Hepatocyte (in vitro differentiated cells): ENCODE measurements around the gene KRTAP5-10.

ENCODE experiments used
- EZH2phosphoT487 ChIP-seq: fragments of 200-600 bp; sonication (generic); IDR thresholded peaks from one replicate; pipeline ENCODE4 v1.6.1; 2018; ENCODE audit warnings: antibody characterized with exemption, mild to moderate bottlenecking, low read depth, moderate library complexity; ENCODE audit not compliant: unreplicated experiment, severe bottlenecking
- TF ChIP-seq, protein P1 (sequence below): fragments of 200-600 bp; sonication (generic); IDR thresholded peaks from 2 replicates; pipeline ENCODE4 v1.5.1; 2016; ENCODE audit warnings: antibody characterized with exemption, mild to moderate bottlenecking; ENCODE audit not compliant: poor library complexity

- TF ChIP-seq EZH2phosphoT487 = no peak
- TF ChIP-seq, protein P1, sequence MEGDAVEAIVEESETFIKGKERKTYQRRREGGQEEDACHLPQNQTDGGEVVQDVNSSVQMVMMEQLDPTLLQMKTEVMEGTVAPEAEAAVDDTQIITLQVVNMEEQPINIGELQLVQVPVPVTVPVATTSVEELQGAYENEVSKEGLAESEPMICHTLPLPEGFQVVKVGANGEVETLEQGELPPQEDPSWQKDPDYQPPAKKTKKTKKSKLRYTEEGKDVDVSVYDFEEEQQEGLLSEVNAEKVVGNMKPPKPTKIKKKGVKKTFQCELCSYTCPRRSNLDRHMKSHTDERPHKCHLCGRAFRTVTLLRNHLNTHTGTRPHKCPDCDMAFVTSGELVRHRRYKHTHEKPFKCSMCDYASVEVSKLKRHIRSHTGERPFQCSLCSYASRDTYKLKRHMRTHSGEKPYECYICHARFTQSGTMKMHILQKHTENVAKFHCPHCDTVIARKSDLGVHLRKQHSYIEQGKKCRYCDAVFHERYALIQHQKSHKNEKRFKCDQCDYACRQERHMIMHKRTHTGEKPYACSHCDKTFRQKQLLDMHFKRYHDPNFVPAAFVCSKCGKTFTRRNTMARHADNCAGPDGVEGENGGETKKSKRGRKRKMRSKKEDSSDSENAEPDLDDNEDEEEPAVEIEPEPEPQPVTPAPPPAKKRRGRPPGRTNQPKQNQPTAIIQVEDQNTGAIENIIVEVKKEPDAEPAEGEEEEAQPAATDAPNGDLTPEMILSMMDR = no peak
Measured at GRCh38 chr11:71518506-71519471, 46.6 kb upstream of the KRTAP5-10 start.
